K562 (cell line): ENCODE results near the gene NABP2. TPM values are rescaled to one million over a fixed set of nuclear protein-coding genes. Genes with fewer than 3 reads are reported as not detected.

Source experiments
- HIVEP1 ChIP-seq: fragments of 250-450 bp; sonication (Bioruptor Pico); IDR thresholded peaks from 2 replicates; pipeline ENCODE4 v1.4.0; 2020; ENCODE audit warnings: mild to moderate bottlenecking
- L3MBTL2 ChIP-seq: fragments of 450-650 bp; IDR thresholded peaks from 2 replicates; pipeline ENCODE4 v1.6.1; 2016; ENCODE audit warnings: mild to moderate bottlenecking, moderate library complexity
- MGA ChIP-seq: fragments of 450-650 bp; IDR thresholded peaks from 2 replicates; pipeline ENCODE4 v1.6.1; 2016; ENCODE audit warnings: mild to moderate bottlenecking, moderate library complexity
- NFE2 ChIP-seq: IDR thresholded peaks from 2 replicates; pipeline ENCODE4 v1.6.1; 2014; ENCODE audit warnings: antibody characterized with exemption, low read depth
- RREB1 ChIP-seq: fragments of 250-450 bp; sonication (Bioruptor Pico); IDR thresholded peaks from 2 replicates; pipeline ENCODE4 v1.4.0; 2020
- TGIF2 ChIP-seq: sonication (generic); formaldehyde crosslinking; IDR thresholded peaks from 2 replicates; pipeline ENCODE4 v1.8.1; 2022; ENCODE audit warnings: mild to moderate bottlenecking, missing genetic modification reagents, moderate library complexity
- ZEB2 ChIP-seq: fragments of 450-650 bp; IDR thresholded peaks from 2 replicates; pipeline ENCODE4 v1.6.1; 2016
- ZKSCAN3 ChIP-seq: fragments of 250-450 bp; sonication (Bioruptor Pico); IDR thresholded peaks from 2 replicates; pipeline ENCODE4 v1.4.0; 2020
- polyA plus RNA-seq, 8 experiments: library from polyadenylated mRNA; depleted of rRNA in 4 of 8; stranded (reverse) in 5 of 8; unstranded in 3 of 8; fragments of >200 nt; fragmentation: Nextera tagmentation in 2 of 8; fragmentation: Illumina TruSeq in 1 of 8; extraction: Ambion mirVana in 2 of 8; extraction: Trizol in 1 of 8; gene quantifications; 2 replicates each; pipeline versions ENCODE4 v1.2.1 to v1.2.3, GENCODE V29; 2011 to 2014; ENCODE audit warnings: inconsistent platforms in 1 of 8, missing spikeins in 1 of 8
- total RNA-seq, 7 experiments: library from RNA; depleted of rRNA in 6 of 7; stranded (reverse); fragments of >200 nt in 6 of 7; fragmentation: Illumina TruSeq in 2 of 7; extraction: Trizol in 2 of 7; gene quantifications; 2 replicates each; pipeline versions ENCODE4 v1.2.1 to v1.2.3, GENCODE V29; 2011 to 2021; ENCODE audit warnings: low replicate concordance in 1 of 7

The NABP2 gene
- total and polyA plus RNA-seq, 9 of the 15 experiments (the other 6 are each of a cell fraction or from before 2014, with no cell fraction given): 11.3 to 60.6 (median 43.5) TPM

GRCh38 chr12:56266693-56267442, 42.7 kb downstream of the NABP2 start, which contains the start of gene COQ10A (continued):
- TF ChIP-seq RREB1 (CRISPR knock-in tag) (peak; percentile 84), HIVEP1 (CRISPR knock-in tag) (no peak), TGIF2 (no peak), NFE2 (no peak), ZKSCAN3 (CRISPR knock-in tag) (no peak), L3MBTL2 (peak; percentile 72), ZEB2 (peak; percentile 87), MGA (peak; percentile 38; the same call in 1 of the 2 replicates)
